Mucosa of gallbladder (tissue), 1 donor: ENCODE results near the gene R3HCC1L. TPM values are rescaled to one million over a fixed set of nuclear protein-coding genes. Genes with fewer than 3 reads are reported as not detected.

ENCODE experiments used
- DNase-seq: peaks from one replicate; pipeline ENCODE4 v3.0.0-alpha.2; 2020; ENCODE audit warnings: low spot score
- total RNA-seq: library from RNA; stranded (reverse); gene quantifications from one replicate; pipeline ENCODE4 v1.2.1, GENCODE V29; 2021
- donor health status: DM: no; HTN: no; CAD: no.

Gene R3HCC1L
- 15.8 TPM for total RNA-seq

DNA sequence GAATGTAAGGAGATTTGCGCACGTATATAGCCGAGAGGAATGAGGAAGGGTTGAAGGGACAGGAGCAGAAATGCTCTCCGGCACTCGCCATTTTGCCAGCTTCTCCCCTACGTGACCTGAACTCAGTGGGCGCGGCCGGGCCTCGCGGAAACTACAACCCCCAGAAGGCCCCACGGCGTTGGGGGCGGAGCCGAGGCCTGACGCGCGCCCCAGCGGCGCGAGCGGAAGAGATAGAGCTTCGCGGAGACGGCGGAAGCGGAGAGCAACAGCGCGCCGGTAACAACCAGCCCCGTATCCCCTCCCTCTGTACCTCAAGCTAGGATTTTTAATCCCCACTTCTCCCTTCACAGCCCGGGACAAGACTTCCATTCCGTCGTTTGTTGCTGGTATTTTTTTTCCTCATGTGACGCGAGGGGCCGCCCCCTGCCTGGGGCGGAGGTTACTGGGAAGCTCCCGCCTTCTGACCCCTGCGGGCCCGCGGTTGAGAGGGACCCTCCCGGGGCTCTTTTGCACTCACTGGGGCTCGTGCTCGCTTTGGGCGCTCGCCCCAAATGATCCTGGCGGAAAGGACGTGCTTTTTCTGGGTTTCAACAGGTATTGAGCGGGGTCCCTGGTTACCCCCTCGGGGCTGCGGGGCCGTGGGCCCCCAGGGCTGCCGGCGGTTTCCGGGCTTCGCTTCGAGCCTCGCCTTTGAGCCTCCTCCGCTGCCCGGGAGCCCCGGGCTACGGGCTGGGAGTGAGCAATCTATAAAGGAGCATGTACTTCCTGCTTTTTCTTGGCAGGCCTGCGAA, at the start of gene R3HCC1L:
Gene R3HCC1L (plus strand): TSS at position 227 of the 791 bp plus-strand sequence. CDS start 73,458 bp downstream, outside the sequence.
- peak; percentile 89 for DNase-seq

- no peak for DNase-seq
These were observed 49.2 kb upstream of the R3HCC1L start for GRCh38 chr10:98085238-98085637.

DNA sequence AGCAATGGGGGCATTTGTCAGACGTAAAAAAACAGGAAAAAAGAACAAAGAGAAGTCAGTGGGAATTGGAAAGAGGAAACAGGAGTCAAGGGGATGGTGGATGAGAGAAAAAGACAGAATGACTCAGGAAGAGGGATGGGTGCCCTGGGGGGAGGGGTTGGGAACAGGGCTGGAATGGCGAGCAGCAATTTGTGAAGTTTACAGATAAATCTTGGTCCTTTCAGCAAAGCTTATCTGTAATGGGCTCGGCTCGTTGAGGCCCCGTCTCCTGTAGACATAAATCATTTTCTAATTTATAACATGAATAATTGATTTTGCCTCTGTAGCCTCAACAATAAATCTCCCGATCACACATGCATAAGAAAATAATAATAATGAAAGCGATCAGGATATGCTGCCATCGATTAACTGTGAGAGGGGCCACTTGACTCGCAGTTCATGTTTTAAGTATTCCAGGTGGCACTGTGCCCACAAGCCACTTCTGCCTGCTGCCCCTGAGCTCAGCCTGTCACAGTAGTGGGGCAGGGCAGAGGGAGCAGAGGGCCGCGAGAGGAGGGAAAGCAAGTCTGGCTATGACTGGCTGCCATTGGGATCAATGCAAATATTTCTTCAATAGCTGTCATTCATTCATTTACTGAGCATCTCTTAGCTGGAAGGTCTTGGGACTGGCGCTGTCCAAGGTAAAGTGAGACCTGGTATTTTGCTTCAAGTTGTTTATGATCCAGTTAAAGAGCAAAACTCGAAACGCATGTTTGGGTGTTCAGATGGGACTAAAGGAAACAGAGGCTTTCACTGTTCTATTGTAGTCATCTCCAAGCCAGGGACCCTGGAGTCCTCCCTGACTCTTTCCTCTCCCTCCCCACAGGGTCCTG, 47.4 kb upstream of the R3HCC1L start:
- no peak for DNase-seq

DNA sequence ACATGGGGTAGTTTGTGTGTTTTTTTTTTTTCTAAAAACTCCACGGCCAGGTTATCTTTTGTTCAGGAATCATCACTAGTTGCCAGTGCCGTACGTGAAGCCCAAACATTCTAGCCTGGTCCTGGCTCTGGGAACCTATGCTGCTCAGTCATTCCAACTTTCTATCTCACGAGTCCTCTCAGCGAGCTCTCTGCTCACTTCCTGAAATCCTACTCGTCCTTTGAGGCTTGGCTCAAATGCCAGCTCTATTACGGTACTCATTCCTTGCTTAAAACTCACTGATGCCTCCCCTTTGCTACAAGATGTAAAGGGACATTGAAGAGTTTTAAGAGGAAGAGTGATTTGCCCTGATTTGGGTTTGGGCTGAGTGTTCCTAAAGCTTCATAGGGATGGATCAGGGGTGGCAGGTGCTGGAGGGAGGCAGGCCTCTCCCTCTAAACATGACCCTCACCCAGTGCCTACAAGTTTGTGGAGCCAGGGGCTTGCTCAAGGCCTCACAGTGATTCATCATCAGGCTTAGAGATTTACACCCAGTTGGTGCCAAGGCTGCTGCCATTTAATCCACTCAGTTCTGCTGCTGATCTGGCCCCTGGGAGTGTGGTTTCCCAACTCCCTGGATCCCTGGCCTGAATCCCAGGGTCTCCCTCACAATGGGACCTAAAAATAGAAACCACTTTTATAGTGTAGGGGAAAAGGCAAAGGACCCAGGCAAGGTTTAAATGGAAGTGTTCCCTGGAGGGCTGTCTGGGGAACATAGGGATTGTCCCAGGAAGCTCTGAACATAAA, 46.1 kb upstream of the R3HCC1L start:
- no peak for DNase-seq

DNA sequence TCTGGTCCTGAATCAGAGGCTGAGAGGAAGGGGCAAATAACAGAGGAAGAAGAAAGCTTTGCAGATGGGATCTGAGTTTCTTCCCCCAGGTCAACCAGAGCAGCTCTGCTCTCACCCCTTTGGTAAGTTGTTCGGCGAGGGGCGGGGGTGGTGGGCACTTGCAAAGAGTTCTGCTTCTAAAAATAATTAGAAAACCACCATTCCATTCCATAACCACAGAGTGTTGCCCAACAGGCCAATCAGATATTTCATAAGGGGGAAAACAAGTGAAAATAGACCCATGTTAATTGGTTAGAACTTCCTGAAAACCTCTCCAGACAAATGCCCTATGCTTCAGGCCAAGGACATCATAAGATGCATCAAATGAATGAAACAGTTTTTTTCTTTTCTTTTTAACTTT, 43.6 kb upstream of the R3HCC1L start:
- no peak for DNase-seq

DNA sequence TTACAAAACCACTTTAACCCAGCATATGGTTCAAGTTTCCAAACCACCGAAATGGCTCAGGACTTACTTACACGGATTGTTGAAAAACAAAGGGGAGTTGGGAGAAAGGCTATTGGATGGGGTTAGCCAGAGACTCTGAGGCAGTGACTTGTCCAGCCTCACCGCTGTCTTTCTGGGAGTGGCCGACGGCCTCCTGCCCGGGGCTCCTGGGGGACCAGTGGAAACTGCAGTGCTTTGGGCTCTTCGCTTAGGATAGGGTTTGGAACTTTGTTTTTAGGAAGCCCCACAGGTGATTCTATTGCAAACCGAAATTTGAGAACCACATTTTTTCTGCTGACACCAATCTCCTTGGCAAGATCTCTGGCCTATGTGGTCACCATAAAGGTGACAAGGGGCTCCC, 38.1 kb upstream of the R3HCC1L start:
- no peak for DNase-seq

DNA sequence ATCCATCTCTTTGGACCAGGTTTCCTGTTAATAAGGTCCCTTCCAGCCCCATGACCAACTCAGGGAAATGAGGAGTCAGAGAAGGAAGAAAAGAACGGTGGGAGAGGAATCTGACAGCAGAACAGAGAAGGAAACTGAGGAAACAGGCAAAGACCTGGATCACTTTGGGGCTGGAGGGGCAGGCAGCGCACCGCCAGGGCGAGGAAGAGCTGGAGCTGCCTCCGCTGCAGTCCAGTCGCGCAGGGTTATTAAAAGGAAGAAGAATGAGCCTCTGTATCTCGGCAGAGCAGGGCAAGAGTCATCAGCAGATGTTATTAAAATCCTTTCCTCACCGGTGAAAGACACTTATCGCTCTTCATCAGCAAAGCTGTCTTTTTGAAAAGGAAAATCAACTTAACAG, 37.7 kb upstream of the R3HCC1L start:
- no peak for DNase-seq

DNA sequence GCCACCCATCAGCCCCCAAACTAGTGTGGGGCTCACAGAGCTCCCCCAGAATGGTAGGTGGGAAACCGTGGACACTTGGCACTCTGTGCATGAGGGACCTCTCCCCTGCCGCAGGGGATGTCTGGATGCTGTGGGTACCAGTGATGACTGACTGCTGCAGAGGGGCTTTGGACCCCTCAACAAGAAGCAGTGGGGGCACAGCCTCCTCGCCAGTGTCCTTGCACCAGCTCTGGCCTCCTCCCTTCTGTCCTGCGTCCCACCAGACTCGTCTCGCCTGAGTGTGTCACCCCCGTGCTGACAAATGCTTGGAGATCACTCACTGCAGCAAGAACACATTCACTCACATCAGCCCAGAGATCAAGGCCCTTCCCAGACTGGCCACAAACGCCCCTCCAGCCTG, 37.3 kb upstream of the R3HCC1L start:
- DNase-seq: no peak

- no peak for DNase-seq
These were observed 36.8 kb upstream of the R3HCC1L start for GRCh38 chr10:98097616-98098015.

DNA sequence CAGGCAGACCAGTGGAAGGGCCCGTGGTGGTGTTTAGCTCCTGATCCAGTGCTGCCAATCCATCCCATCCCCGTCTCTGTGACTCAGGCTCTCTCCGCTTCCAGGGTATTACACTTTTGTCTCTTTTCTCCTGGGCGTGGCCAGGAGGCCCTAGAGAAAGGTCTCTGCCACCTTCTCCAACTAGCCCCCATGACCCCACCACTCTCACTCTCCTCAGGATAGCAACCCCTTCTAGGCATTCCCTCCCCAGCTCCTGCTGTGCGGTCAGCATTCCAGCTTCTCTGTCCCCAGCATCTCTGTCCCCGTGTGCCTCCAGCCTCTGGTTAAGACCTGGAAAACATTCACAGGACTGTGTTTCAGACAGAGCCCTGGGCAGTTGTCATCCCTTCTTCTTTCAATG, 36.2 kb upstream of the R3HCC1L start:
- DNase-seq: no peak

- DNase-seq: no peak
These were observed 34.0 kb upstream of the R3HCC1L start for GRCh38 chr10:98100476-98100875.

GRCh38 chr10:98101366-98101765, 33.1 kb upstream of the R3HCC1L start:
- DNase-seq: no peak

- no peak for DNase-seq
These were observed 30.3 kb upstream of the R3HCC1L start for GRCh38 chr10:98104125-98104524.

DNA sequence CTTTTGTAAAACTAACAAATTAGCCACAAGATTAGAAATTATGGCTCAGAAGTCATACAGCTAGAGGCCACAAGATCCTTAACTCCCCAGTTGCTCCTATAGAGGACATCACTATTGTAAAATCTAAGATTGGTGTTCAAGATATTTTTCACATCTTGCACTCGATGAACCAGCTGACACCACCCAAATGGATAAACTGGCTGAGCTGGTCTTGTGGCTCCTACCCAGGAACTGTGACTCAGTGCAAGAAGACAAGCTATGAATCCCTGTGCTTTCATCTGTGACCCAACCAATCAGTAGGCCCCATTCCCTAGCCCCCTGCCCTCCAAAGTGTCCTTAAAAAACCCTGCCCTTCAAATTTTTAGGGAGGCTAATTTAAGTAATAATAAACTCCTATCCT, 27.9 kb upstream of the R3HCC1L start:
- DNase-seq: no peak

- DNase-seq: no peak
These were observed 26.6 kb upstream of the R3HCC1L start for GRCh38 chr10:98107644-98108430.

GRCh38 chr10:98110356-98110755, 24.1 kb upstream of the R3HCC1L start:
- no peak for DNase-seq

DNA sequence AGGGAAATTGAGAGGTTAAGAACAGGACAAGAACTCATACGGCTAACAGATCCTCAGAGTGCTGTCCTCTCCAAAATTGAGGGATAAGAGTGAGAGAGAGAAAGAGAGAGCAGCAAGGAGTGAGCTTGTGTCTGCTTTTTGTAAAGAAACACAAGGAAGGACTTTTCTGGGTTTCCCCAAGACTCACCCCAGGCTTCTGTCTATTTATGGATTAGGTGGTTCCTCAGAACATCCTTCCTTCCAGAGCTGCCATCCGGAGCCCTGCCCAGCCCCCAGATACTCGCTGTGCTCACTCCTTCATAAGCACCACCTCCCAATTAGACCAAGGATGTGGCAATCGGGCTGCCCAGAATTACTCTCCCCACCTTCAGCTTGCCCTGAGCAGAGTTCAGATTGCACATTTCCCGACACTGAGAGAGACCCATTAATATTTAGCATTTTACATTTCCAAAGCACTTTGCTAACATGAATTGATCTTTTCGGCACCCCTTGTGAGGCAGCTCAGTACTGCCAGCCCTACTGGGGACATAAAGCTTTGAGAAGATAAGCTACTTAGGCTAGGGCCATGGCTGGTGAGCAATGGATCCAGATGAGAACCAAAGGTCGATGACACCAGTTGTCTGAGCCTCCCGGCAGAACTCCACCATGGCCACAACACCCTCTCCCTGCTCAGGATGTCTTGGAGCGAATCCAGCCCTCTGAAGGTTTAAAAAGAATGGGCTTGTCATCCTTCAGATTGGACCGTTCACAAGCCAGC, 19.2 kb upstream of the R3HCC1L start:
- DNase-seq: no peak

- DNase-seq: no peak
These were observed 14.6 kb upstream of the R3HCC1L start for GRCh38 chr10:98119891-98120290.

- DNase-seq: no peak
These were observed 8.4 kb upstream of the R3HCC1L start for GRCh38 chr10:98125940-98126631.

DNA sequence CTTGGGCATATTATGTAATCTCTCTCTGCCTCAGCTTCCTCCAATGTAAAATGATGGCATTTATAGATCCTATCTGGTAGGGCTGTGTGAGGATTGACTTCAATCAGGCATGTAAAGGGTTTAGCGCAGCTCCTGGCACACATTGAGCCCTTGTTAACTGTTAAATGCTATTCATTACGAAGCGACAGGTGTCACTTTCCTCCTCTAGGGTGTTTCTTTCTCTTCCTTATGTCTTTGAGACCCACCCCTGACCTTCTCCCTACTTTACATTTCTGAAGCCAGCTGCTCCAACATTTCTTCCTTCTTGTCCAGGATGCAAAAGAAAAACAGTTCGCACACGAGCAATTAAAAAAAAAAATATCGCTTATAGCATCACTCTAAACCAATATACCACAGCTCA, 5.7 kb upstream of the R3HCC1L start:
- no peak for DNase-seq
